Measurements from ENCODE around the gene SAP130. TPM values are rescaled to one million over a fixed set of nuclear protein-coding genes. Genes with fewer than 3 reads are reported as not detected.

Gene SAP130
- total RNA-seq, 1 donor from 2014 or later = 17.1 TPM

- Mint-ChIP-seq H3K27me3 (ENCODE audit: low read depth) (no peaks in the 10 kb centered on the region), H3K4me1 (ENCODE audit: low read depth) (peaks cover 14% of the 10 kb centered on the region), H3K4me3 (ENCODE audit: unreplicated experiment) (peak overlapping the region; percentile 94), H3K9me3 (ENCODE audit: low read depth) (peaks cover 2% of the 10 kb centered on the region), H3K36me3 (ENCODE audit: low read depth) (peaks cover 3% of the 10 kb centered on the region), H3K27ac (ENCODE audit: unreplicated experiment) (peak overlapping the region; percentile 90)
- DNase-seq (ENCODE audit: low spot score) = peak; percentile 91
- TF ChIP-seq, protein P1, sequence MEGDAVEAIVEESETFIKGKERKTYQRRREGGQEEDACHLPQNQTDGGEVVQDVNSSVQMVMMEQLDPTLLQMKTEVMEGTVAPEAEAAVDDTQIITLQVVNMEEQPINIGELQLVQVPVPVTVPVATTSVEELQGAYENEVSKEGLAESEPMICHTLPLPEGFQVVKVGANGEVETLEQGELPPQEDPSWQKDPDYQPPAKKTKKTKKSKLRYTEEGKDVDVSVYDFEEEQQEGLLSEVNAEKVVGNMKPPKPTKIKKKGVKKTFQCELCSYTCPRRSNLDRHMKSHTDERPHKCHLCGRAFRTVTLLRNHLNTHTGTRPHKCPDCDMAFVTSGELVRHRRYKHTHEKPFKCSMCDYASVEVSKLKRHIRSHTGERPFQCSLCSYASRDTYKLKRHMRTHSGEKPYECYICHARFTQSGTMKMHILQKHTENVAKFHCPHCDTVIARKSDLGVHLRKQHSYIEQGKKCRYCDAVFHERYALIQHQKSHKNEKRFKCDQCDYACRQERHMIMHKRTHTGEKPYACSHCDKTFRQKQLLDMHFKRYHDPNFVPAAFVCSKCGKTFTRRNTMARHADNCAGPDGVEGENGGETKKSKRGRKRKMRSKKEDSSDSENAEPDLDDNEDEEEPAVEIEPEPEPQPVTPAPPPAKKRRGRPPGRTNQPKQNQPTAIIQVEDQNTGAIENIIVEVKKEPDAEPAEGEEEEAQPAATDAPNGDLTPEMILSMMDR (IDR thresholded peaks at IDR 0.05) = no peak
These were observed 1.2 kb downstream of the SAP130 start for GRCh38 chr2:128026448-128027277.

DNA sequence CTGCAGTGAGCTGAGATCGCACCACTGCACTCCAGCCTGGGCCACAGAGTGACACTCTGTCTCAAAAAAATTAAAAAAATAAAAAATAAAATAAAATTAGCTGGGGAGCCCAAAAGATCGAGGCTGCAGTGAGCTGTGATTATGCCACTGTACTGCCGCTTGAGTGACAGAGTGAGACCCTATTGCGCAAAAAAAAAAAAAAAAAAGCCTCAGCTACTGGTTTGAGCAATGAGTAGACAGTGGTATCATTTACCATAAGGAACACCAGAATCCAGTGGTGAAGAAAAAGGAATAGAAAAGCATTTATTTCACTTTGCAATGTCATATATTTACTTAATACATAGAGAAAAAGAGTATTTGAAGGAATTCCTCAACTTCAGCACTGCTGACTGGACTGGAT, 3.0 kb downstream of the SAP130 start:
- H3K4me3 Mint-ChIP-seq (ENCODE audit: unreplicated experiment) = no peak overlapping the region
- TF ChIP-seq, protein P1 (IDR thresholded peaks at IDR 0.05) = no peak
- H3K27me3 Mint-ChIP-seq (ENCODE audit: low read depth) = no peaks in the 10 kb centered on the region
- peaks cover 14% of the 10 kb centered on the region for H3K4me1 Mint-ChIP-seq (ENCODE audit: low read depth)
- no peaks in the 10 kb centered on the region for H3K9me3 Mint-ChIP-seq (ENCODE audit: low read depth)
- no peak overlapping the region for H3K27ac Mint-ChIP-seq (ENCODE audit: unreplicated experiment)
- H3K36me3 Mint-ChIP-seq (ENCODE audit: low read depth) = peaks cover 3% of the 10 kb centered on the region
- DNase-seq (ENCODE audit: low spot score) = no peak

DNA sequence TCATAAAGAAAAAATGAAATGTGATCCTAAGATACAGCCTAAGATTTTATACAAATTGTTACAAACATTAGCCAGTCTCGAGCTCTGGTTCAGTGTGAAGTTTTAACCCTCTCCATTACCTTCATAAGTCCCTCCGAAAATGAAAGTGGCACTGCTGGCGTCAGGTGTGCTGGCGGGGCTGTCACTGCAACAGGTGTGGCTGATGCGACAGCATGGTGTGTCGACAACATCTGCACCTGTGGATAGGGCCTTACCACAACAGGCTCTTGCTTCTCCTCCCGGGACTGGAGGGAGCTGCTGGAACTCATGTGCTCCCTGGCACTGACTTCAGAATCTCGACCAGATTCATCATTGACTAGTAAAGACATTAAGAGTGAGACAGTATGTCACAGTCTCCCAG, 10.3 kb downstream of the SAP130 start:
- Mint-ChIP-seq H3K9me3 (ENCODE audit: low read depth) (no peaks in the 10 kb centered on the region), H3K4me1 (ENCODE audit: low read depth) (no peaks in the 10 kb centered on the region), H3K27ac (ENCODE audit: unreplicated experiment) (no peak overlapping the region), H3K27me3 (ENCODE audit: low read depth) (no peaks in the 10 kb centered on the region), H3K4me3 (ENCODE audit: unreplicated experiment) (no peak overlapping the region), H3K36me3 (ENCODE audit: low read depth) (peaks cover 27% of the 10 kb centered on the region)
- no peak for DNase-seq (ENCODE audit: low spot score)
- TF ChIP-seq, protein P1 (IDR thresholded peaks at IDR 0.05) = no peak

GRCh38 chr2:128016620-128017019, 11.2 kb downstream of the SAP130 start:
- Mint-ChIP-seq H3K9me3 (ENCODE audit: low read depth) (no peaks in the 10 kb centered on the region), H3K4me1 (ENCODE audit: low read depth) (no peaks in the 10 kb centered on the region), H3K4me3 (ENCODE audit: unreplicated experiment) (no peak overlapping the region), H3K36me3 (ENCODE audit: low read depth) (peaks cover 27% of the 10 kb centered on the region), H3K27ac (ENCODE audit: unreplicated experiment) (no peak overlapping the region), H3K27me3 (ENCODE audit: low read depth) (no peaks in the 10 kb centered on the region)
- TF ChIP-seq, protein P1 (IDR thresholded peaks at IDR 0.05) = no peak
- DNase-seq (ENCODE audit: low spot score) = no peak

GRCh38 chr2:128012698-128013097, 15.2 kb downstream of the SAP130 start:
- Mint-ChIP-seq H3K4me1 (ENCODE audit: low read depth) (no peaks in the 10 kb centered on the region), H3K36me3 (ENCODE audit: low read depth) (peaks cover 54% of the 10 kb centered on the region)

More at GRCh38 chr2:128012698-128013097, 15.2 kb downstream of the SAP130 start:
- no peak overlapping the region for H3K27ac Mint-ChIP-seq (ENCODE audit: unreplicated experiment)
- no peaks in the 10 kb centered on the region for H3K27me3 Mint-ChIP-seq (ENCODE audit: low read depth)
- DNase-seq (ENCODE audit: low spot score) = no peak
- TF ChIP-seq, protein P1 (IDR thresholded peaks at IDR 0.05) = no peak
- H3K4me3 Mint-ChIP-seq (ENCODE audit: unreplicated experiment) = no peak overlapping the region
- H3K9me3 Mint-ChIP-seq (ENCODE audit: low read depth) = no peaks in the 10 kb centered on the region

All from chondrocyte (in vitro differentiated cells).